Measurements from ENCODE around the gene DYSF. TPM values are rescaled to one million over a fixed set of nuclear protein-coding genes. Genes with fewer than 3 reads are reported as not detected.

DYSF gene
- total RNA-seq, 1 donor from 2014 or later = 37.7 TPM

DNA sequence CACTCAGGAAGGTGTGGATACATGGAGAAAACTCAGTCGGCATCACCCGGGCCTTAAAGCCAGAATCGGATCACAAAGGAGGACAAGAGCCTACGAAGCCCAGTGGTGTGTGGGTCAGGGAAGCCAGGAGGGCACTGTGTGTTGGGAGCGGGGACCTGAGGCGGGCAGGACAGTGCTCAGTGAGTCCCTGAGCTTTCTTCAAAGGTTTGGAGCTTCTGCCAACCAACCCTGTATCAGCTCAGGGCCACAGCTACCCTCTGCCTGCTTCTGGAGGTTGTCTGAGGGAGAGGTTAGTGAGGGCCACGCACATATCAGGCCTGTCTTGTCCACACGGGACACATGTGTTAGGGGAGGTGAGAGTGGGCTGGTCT lies 52.4 kb downstream of the DYSF start:
- H3K27ac ChIP-seq = no peak overlapping the region
- H3K36me3 ChIP-seq = no peaks in the 10 kb centered on the region
- intact Hi-C loops (cut with DNase I) = no loop called here
- H3K4me1 ChIP-seq = peaks cover 20% of the 10 kb centered on the region
- no peak overlapping the region for H3K4me3 ChIP-seq
- no peak for TF ChIP-seq CTCF (IDR thresholded peaks at IDR 0.05)
- no peaks in the 10 kb centered on the region for H3K27me3 ChIP-seq
- no peaks in the 10 kb centered on the region for H3K9me3 ChIP-seq
- peak; percentile 33 for DNase-seq
- no peak for ATAC-seq

DNA sequence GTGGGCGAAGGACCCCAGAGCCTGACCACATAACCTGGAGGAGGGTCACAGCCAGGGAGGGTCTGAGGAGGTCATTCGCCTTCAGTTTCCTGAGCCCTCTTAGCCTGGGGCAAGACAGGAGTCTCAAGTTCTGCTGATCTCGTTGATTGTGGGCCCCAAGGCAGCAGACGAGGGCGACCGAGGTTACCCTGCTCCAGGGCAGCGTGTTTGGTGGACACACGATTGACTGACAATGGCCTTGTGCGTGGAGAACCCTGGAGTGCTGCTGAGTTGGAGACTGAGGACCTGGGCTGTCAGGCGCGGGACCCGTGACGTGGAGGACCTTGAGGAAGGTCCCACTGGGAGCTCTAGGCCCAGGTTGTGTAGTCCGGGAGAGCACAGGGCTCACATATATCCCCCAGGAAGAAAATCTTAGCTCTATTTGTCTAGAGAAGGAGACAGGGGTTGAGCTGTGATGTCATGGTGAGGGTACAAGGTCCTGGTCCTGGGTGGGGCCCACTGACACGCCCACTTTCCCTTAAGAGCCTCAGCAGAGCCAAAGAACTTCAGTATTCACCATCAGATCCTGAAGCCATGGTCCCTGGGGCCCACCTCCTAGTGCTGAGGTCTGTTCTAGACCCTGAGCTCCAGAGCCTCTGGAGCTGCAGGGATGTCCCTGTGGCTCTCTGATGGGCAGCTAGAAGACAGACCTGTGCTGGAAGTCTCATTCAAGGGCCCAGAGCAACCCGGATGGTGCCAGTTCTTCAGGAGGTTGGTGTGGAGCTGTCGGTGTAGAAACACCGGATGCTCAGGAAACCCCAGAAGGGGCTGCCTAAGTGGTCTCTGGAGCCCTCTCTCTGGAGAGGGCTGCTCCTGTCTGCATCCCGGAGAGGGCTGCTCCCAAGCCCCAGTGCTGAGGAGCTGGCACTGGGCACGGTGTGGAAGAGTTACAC lies 53.1 kb downstream of the DYSF start:
- Histone ChIP-seq H3K27ac (no peak overlapping the region), H3K9me3 (no peaks in the 10 kb centered on the region), H3K4me3 (no peak overlapping the region), H3K27me3 (no peaks in the 10 kb centered on the region), H3K4me1 (peaks cover 17% of the 10 kb centered on the region), H3K36me3 (no peaks in the 10 kb centered on the region)
- intact Hi-C loops (cut with DNase I) = no loop called here
- ATAC-seq (no peak), DNase-seq (peak; percentile 31)
- no peak for TF ChIP-seq CTCF (IDR thresholded peaks at IDR 0.05)

DNA sequence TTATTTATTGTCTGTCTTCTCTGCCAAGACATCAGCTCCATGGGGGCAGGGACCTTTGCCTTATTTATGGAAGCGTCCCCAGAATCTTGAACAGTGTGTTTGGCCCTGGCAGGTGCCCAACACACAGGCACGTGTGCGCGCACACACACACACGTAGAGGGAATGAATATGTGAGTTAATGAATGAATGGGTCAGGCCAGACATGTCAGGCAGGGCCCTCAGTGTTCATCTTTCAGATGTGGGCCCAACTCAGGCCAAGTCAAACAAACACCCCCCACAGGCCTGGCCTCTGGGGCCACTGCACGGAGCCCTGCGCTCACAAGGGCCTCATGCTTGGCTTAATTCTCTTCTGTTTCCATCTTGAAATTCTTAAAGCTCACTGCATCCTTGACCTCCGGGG lies 54.1 kb downstream of the DYSF start:
- Histone ChIP-seq H3K27ac (no peak overlapping the region), H3K27me3 (no peaks in the 10 kb centered on the region), H3K9me3 (no peaks in the 10 kb centered on the region), H3K4me1 (peaks cover 17% of the 10 kb centered on the region), H3K4me3 (no peak overlapping the region), H3K36me3 (no peaks in the 10 kb centered on the region)
- intact Hi-C loops (cut with DNase I) = no loop called here
- ATAC-seq (no peak), DNase-seq (peak; percentile 33)
- no peak for TF ChIP-seq CTCF (IDR thresholded peaks at IDR 0.05)

DNA sequence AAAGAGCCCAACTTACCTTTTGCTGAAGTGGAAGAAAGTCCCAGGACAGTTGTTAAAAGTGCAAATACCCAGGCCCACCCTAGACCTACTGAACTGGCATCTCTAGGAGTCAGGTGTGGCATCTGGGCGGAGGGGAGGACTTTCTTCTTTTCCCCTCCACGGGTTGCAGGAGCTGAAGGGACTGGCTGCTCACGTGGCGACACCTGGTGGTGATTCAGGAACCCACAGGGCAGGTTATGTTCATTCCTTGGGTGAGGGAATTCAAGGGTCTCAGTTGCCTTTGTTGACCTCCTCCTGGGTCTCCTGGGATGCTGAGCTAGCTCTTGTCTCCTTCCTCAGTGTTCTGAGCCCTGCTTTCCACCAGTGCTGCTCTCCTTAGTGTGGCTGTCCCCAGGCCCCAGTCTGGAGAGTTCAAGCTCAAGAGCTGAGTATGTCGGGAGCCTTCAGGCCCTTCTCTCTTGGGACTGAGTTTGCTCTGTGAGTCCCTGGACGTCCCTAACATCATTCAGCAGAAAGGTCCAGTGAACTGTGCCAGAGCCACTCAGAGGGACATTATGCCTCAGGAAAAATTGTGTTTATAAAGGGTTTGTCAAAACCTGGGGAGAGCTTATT lies 56.9 kb downstream of the DYSF start:
- peak; percentile 90 for TF ChIP-seq CTCF (IDR thresholded peaks at IDR 0.05)
- Histone ChIP-seq H3K4me1 (peaks cover 3% of the 10 kb centered on the region), H3K9me3 (no peaks in the 10 kb centered on the region), H3K4me3 (no peak overlapping the region), H3K36me3 (no peaks in the 10 kb centered on the region), H3K27me3 (no peaks in the 10 kb centered on the region), H3K27ac (no peak overlapping the region)
- intact Hi-C loops (cut with DNase I) = loop anchor here (5.0 kb wide), 1 partner anchor 208 kb away; no protein-coding TSS in a partner anchor
- peak; percentile 78 for ATAC-seq
- DNase-seq = peak; percentile 82

DNA sequence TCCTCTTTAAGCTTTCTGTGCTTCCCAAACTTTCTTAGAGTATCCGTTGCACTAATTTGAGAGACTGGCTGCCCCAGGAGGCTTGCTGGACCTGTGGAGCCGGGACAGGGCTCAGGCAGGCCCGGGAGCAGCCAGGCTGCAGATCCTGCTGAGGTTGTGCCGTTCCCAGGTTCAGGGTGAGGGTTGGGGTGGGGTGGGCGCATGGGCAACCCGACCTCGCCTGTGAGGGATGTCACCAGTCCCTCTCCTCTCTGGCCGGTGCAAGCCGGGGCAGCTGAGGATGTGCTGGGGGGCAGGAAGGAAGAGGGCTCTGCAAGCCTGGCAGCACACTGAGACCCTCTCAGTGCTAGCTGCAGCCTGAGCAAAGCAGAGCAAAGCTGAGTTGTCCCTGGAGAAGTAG lies 57.6 kb downstream of the DYSF start:
- no peak for TF ChIP-seq CTCF (IDR thresholded peaks at IDR 0.05)
- Histone ChIP-seq H3K36me3 (no peaks in the 10 kb centered on the region), H3K27me3 (no peaks in the 10 kb centered on the region), H3K4me1 (no peaks in the 10 kb centered on the region), H3K9me3 (no peaks in the 10 kb centered on the region), H3K27ac (no peak overlapping the region), H3K4me3 (no peak overlapping the region)
- peak; percentile 35 for DNase-seq
- intact Hi-C loops (cut with DNase I) = loop anchor here (5.0 kb wide), 1 partner anchor 209 kb away; no protein-coding TSS in a partner anchor
- ATAC-seq = no peak
